Sigmoid colon (tissue), 7 donors: ENCODE results near the gene SLC13A3. TPM values are rescaled to one million over a fixed set of nuclear protein-coding genes. Genes with fewer than 3 reads are reported as not detected.

Experiments
- DNase-seq: peaks from one replicate; pipeline ENCODE4 v3.0.0-alpha.2; 2019
- H3K27ac ChIP-seq, 4 donors: fragments of 200-600 bp; sonication (generic); one replicate each; pipeline ENCODE4 v1.5.1; 2016 to 2019; ENCODE audit warnings: mild to moderate bottlenecking in 1 of 4
- H3K27me3 ChIP-seq, 3 donors: fragments of 200-600 bp; sonication (generic); one replicate each; pipeline ENCODE4 v1.5.1; 2019; ENCODE audit warnings: mild to moderate bottlenecking in 1 of 3
- H3K36me3 ChIP-seq, 4 donors: fragments of 200-600 bp; sonication (generic); one replicate each; pipeline ENCODE4 v1.5.1; 2016 to 2019
- H3K4me1 ChIP-seq, 4 donors: fragments of 200-600 bp; sonication (generic); one replicate each; pipeline ENCODE4 v1.5.1; 2017 to 2019
- H3K4me3 ChIP-seq, 4 donors: fragments of 200-600 bp; sonication (generic); one replicate each; pipeline ENCODE4 v1.5.1; 2017 to 2019; ENCODE audit warnings: mild to moderate bottlenecking in 2 of 4, moderate library complexity in 1 of 4
- H3K9me3 ChIP-seq, 4 donors: fragments of 200-600 bp in 3 of 4; sonication (generic) in 3 of 4; one replicate each; pipeline versions ENCODE4 v1.5.1 to v1.6.1; 2013 to 2019
- CTCF ChIP-seq, 4 experiments: fragments of 450-650 bp in 3 of 4; fragments of 200-600 bp in 1 of 4; IDR thresholded peaks; one replicate each; pipeline ENCODE4 v1.5.1; 2016 to 2019; ENCODE audit warnings: antibody characterized with exemption in 4 of 4, mild to moderate bottlenecking in 3 of 4, moderate library complexity in 2 of 4
- EP300 ChIP-seq, 4 donors: sonication (generic); formaldehyde crosslinking; IDR thresholded peaks; one replicate each; pipeline ENCODE4 v1.6.1; 2017; ENCODE audit warnings: antibody characterized with exemption in 4 of 4
- POLR2A ChIP-seq, 2 donors: fragments of 450-650 bp; IDR thresholded peaks; one replicate each; pipeline ENCODE4 v1.6.1; 2016; ENCODE audit warnings: antibody characterized with exemption in 2 of 2, mild to moderate bottlenecking in 2 of 2, moderate library complexity in 2 of 2
- POLR2AphosphoS5 ChIP-seq, 4 donors: sonication (generic); formaldehyde crosslinking; IDR thresholded peaks; one replicate each; pipeline ENCODE4 v1.6.1; 2017; ENCODE audit warnings: antibody characterized with exemption in 4 of 4
- WGBS, 2 donors: extraction: QIAGEN DNeasy Blood & Tissue Kit; methylation state at CpG; one replicate each; pipeline ENCODE4 v1.1.7; 2013; 5-methylcytosine and 5-hydroxymethylcytosine counted together
- intact Hi-C: fragments of 100-400 bp; cut with DNase I; formaldehyde crosslinking; loops from one replicate; pipeline ENCODE4 v1.15.1; 2023
- polyA plus RNA-seq, 3 donors: library from polyadenylated mRNA; stranded (reverse); fragments of 200-250 nt; gene quantifications; one replicate each; pipeline ENCODE4 v1.2.3, GENCODE V29; 2013
- total RNA-seq, 4 donors: library from RNA; depleted of rRNA; stranded (reverse); fragments of >200 nt; gene quantifications; one replicate each; pipeline ENCODE4 v1.1.0, GENCODE V29; 2016
- donor health status: healthy with polysubstance abuse.
- donor health status: Bipolar disorder and iron deficiency.
- donor health status: healthy.

The SLC13A3 gene
- total and polyA plus RNA-seq, 7 donors = 0.48 to 4.2 (median 1.1) TPM; not detected in 2

DNA sequence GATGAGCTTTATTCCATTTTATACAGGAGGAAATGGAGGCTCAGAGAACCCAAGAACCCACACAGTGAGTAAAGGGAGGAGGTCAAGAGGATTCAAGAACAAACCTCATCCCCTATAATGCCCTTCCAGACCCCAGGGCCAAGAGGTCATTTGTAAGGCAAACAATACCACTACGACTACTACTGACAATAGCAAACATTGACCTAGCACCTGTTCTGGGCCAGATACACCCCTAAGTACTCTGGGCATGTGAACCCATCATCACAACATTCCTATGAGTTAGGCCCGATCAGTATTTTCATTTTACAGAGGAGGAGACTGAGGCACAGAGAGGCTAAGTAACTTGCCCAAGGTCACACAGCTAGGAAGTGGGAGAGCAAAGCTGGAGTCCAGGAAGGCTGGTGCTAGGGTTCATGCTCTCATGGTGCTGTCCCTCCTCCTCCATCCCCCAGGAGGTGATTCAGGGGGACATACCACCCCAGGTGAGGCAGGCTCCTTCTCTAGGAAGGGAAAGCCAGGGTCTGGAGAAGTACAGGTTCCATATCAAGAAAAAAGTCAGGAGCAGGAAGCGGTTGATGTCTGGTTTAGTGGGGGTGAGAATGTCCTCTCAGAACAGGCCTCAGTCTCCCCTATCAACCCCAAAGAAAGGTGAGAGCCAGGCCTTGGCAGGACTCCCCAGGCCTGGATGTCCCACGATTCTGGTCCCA, 13.7 kb downstream of the SLC13A3 start:
- no peaks in the 10 kb centered on the region for H3K27me3 ChIP-seq
- 70 to 89% methylated on average over 4 of the region's 4 CpGs for WGBS, 2 donors
- H3K36me3 ChIP-seq = no peaks in the 10 kb centered on the region
- DNase-seq = no peak
- no peak overlapping the region for H3K4me3 ChIP-seq
- no peaks in the 10 kb centered on the region for H3K4me1 ChIP-seq
- no peak overlapping the region for H3K27ac ChIP-seq
- intact Hi-C loops = no loop called here
- TF ChIP-seq CTCF (IDR thresholded peaks at IDR 0.05) (no peak), POLR2A (IDR thresholded peaks at IDR 0.05) (no peak), POLR2AphosphoS5 (IDR thresholded peaks at IDR 0.05) (no peak), EP300 (IDR thresholded peaks at IDR 0.05) (no peak)
- no peaks in the 10 kb centered on the region for H3K9me3 ChIP-seq

- TF ChIP-seq CTCF (IDR thresholded peaks at IDR 0.05) (no peak), POLR2A (IDR thresholded peaks at IDR 0.05) (no peak), EP300 (IDR thresholded peaks at IDR 0.05) (no peak), POLR2AphosphoS5 (IDR thresholded peaks at IDR 0.05) (no peak)
- intact Hi-C loops = no loop called here
- no peak for DNase-seq
- Histone ChIP-seq H3K27me3 (no peaks in the 10 kb centered on the region), H3K36me3 (no peaks in the 10 kb centered on the region), H3K4me3 (no peak overlapping the region), H3K27ac (no peak overlapping the region), H3K4me1 (no peaks in the 10 kb centered on the region), H3K9me3 (no peaks in the 10 kb centered on the region)
- 78 to 91% methylated on average over 11 of the region's 11 CpGs for WGBS, 2 donors
Observed at GRCh38 chr20:46637020-46637419, 14.2 kb downstream of the SLC13A3 start.

DNA sequence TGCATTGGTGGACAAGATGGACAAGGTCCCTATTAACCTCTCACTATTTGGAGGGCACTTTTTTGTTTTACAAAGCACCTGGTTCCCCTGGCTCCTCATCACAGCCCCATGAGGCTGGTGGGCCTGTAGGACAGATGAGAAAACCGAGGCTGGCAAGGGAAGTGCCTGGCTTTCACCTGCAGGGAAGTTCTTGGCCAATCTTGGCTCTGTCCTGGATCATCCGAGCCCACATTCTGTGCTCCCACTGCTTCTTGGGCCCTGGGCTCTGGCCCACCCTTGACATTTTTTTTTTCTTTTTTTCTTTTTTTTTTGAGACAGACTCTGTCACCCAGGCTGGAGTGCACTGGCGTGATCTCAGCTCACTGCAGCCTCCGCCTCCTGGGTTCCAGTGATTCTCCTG, 14.7 kb downstream of the SLC13A3 start:
- Histone ChIP-seq H3K36me3 (no peaks in the 10 kb centered on the region), H3K9me3 (no peaks in the 10 kb centered on the region), H3K4me3 (no peak overlapping the region), H3K27me3 (no peaks in the 10 kb centered on the region), H3K27ac (no peak overlapping the region), H3K4me1 (no peaks in the 10 kb centered on the region)
- WGBS, 2 donors = 74 to 87% methylated on average over 4 of the region's 4 CpGs
- TF ChIP-seq EP300 (IDR thresholded peaks at IDR 0.05) (no peak), POLR2AphosphoS5 (IDR thresholded peaks at IDR 0.05) (no peak)
- intact Hi-C loops = no loop called here
- no peak for DNase-seq

- Histone ChIP-seq H3K9me3 (no peaks in the 10 kb centered on the region), H3K4me3 (no peak overlapping the region), H3K4me1 (no peaks in the 10 kb centered on the region), H3K27ac (no peak overlapping the region), H3K36me3 (no peaks in the 10 kb centered on the region), H3K27me3 (no peaks in the 10 kb centered on the region)
- DNase-seq = no peak
- intact Hi-C loops = no loop called here
- 61 to 76% methylated on average over 5 of the region's 5 CpGs for WGBS, 2 donors
- TF ChIP-seq POLR2A (IDR thresholded peaks at IDR 0.05) (no peak), CTCF (IDR thresholded peaks at IDR 0.05) (no peak), EP300 (IDR thresholded peaks at IDR 0.05) (no peak), POLR2AphosphoS5 (IDR thresholded peaks at IDR 0.05) (no peak)
Observed at GRCh38 chr20:46635514-46636136, 15.6 kb downstream of the SLC13A3 start.

DNA sequence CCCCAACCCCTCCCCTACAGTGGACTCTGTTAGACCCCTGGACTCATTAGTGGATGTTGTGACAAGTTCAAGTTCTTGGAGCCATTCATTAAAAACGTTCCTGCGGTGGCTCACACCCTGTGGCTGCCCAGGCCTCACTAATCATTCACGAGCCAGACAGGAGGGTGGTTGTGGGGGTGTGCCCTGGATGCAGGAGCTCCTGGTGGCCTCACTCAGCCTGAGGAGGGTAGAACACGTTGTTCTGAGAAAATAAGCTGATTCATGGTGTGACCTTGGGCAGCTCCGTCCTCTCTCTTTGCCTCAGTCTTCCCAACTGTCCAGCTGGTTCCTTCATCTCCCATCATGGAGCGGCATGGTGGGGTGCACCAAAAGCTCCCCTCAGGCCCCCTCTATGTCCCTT, 16.7 kb downstream of the SLC13A3 start:
- TF ChIP-seq POLR2A (IDR thresholded peaks at IDR 0.05) = no peak
- TF ChIP-seq CTCF (IDR thresholded peaks at IDR 0.05) = no peak
- TF ChIP-seq EP300 (IDR thresholded peaks at IDR 0.05) = no peak
- no peak for TF ChIP-seq POLR2AphosphoS5 (IDR thresholded peaks at IDR 0.05)

More for the DNA sequence above, 16.7 kb downstream of the SLC13A3 start:
- WGBS, 2 donors = 57 to 81% methylated on average over 6 of the region's 6 CpGs
- no peaks in the 10 kb centered on the region for H3K4me1 ChIP-seq
- no peak overlapping the region for H3K4me3 ChIP-seq
- no peak overlapping the region for H3K27ac ChIP-seq
- DNase-seq = no peak
- H3K36me3 ChIP-seq = no peaks in the 10 kb centered on the region
- intact Hi-C loops = no loop called here
- H3K27me3 ChIP-seq = no peaks in the 10 kb centered on the region
- H3K9me3 ChIP-seq = peaks cover 0 to 6% (median 0%) of the 10 kb centered on the region in 4 donors
